Body of pancreas (tissue), 4 donors: ENCODE data around the gene STPG4. TPM values are rescaled to one million over a fixed set of nuclear protein-coding genes. Genes with fewer than 3 reads are reported as not detected.

ENCODE experiments used
- ATAC-seq: fragments of 150-250 bp; one replicate; pipeline ENCODE4 v1.9.1; 2016
- DNase-seq, 4 donors: peaks; one replicate each; pipeline ENCODE4 v3.0.0-alpha.2; 2019
- H3K27ac ChIP-seq, 4 donors: fragments of 200-600 bp; sonication (generic); 1 replicate in 3 of 4; 2 replicates in 1 of 4; pipeline versions ENCODE4 v1.5.1 to v1.6.1; 2016 to 2019; ENCODE audit warnings: mild to moderate bottlenecking in 1 of 4, mixed read lengths in 1 of 4, moderate library complexity in 1 of 4
- H3K27me3 ChIP-seq, 2 donors: fragments of 200-600 bp; sonication (generic); one replicate each; pipeline ENCODE4 v1.6.0; 2016; ENCODE audit warnings: mild to moderate bottlenecking in 1 of 2
- H3K36me3 ChIP-seq, 2 donors: fragments of 200-600 bp; sonication (generic); replicated peaks in 1 of 2; 2 replicates each; pipeline ENCODE4 v1.5.1; 2016; ENCODE audit warnings: low read depth in 2 of 2; ENCODE audit not compliant: insufficient read depth in 1 of 2
- H3K4me1 ChIP-seq: fragments of 200-600 bp; sonication (generic); one replicate; pipeline ENCODE4 v1.6.0; 2016
- H3K4me3 ChIP-seq, 2 donors: fragments of 200-600 bp; sonication (generic); 1 replicate in 1 of 2; 2 replicates in 1 of 2; pipeline ENCODE4 v1.5.1; 2016 to 2019
- H3K9me3 ChIP-seq, 3 donors: fragments of 200-600 bp; sonication (generic); 1 replicate in 2 of 3; 2 replicates in 1 of 3; pipeline ENCODE4 v1.5.1; 2016
- POLR2A ChIP-seq, 3 donors: fragments of 450-650 bp; IDR thresholded peaks; one replicate each; pipeline ENCODE4 v1.6.1; 2016; ENCODE audit warnings: antibody characterized with exemption in 3 of 3, mild to moderate bottlenecking in 2 of 3
- WGBS, 2 donors: methylation state at CpG; one replicate each; pipeline ENCODE4 v1.1.5; 2017; 5-methylcytosine and 5-hydroxymethylcytosine counted together
- intact Hi-C: fragments of 100-400 bp; cut with DNase I; formaldehyde crosslinking; loops from one replicate; pipeline ENCODE4 v1.15.1; 2023
- total RNA-seq, 2 donors: library from RNA; depleted of rRNA; stranded (reverse); fragments of >200 nt; gene quantifications; one replicate each; pipeline ENCODE4 v1.1.0, GENCODE V29; 2016
- TF ChIP-seq, protein P1 (sequence below), 7 experiments: fragments of 450-650 bp in 4 of 7; fragments of 200-600 bp in 3 of 7; sonication (generic) in 3 of 7; IDR thresholded peaks; one replicate each; pipeline ENCODE4 v1.5.1; 2016 to 2019; ENCODE audit warnings: antibody characterized with exemption in 7 of 7

STPG4 gene, protein sequence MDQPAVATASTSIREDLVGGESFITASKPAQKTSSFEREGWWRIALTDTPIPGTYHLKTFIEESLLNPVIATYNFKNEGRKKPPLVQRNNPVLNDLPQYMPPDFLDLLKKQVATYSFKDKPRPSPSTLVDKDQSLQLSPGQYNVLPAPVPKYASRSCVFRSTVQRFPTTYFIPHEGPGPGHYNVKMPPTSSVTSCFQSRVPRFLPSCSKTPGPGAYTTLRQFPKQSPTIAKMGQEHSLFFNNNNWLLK
- total RNA-seq = not detected

DNA sequence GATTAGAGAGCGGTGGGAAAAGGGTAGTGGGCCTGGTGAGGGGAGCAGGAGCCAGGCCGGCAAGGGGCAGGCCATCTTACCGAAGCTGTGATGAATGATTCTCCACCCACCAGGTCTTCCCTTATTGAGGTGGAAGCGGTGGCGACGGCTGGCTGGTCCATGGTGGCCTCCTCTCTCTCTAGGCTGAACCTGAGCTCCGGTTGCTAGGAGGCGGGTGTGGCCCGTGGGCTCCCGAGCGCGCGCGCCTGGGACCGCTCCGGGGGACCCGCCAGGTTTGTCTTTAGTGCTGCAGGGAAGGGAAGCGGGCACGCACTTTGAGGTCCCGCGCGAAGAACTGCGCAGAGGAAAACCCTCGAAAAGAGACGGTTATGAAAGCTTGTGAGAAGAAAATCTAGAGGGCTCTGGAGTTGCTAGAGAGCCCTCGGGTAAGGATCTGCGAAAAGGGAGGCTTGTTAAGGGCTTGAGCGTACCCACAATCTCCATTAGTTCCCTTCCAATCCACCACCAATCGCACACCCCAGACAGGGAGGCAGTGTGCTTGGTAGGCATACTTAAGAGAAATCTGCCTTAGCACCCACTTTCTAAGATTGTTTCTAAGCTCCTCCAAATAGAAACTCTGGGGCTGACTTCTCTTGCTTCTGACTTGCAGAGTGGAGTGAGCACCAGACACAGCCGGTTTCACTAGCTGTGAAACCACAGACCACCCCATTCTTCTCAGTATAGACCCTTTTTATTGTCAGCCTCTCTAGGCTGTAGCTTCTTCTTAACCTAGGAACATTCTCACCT lies at the start of gene STPG4:
TSS of gene STPG4 (minus strand) at position 218 of the 786 bp plus-strand sequence. CDS start at position 161, 57 bp downstream.
- H3K4me1 ChIP-seq = no peaks in the 10 kb centered on the region
- no peak for TF ChIP-seq POLR2A (IDR thresholded peaks at IDR 0.05)
- TF ChIP-seq, protein P1, sequence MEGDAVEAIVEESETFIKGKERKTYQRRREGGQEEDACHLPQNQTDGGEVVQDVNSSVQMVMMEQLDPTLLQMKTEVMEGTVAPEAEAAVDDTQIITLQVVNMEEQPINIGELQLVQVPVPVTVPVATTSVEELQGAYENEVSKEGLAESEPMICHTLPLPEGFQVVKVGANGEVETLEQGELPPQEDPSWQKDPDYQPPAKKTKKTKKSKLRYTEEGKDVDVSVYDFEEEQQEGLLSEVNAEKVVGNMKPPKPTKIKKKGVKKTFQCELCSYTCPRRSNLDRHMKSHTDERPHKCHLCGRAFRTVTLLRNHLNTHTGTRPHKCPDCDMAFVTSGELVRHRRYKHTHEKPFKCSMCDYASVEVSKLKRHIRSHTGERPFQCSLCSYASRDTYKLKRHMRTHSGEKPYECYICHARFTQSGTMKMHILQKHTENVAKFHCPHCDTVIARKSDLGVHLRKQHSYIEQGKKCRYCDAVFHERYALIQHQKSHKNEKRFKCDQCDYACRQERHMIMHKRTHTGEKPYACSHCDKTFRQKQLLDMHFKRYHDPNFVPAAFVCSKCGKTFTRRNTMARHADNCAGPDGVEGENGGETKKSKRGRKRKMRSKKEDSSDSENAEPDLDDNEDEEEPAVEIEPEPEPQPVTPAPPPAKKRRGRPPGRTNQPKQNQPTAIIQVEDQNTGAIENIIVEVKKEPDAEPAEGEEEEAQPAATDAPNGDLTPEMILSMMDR (IDR thresholded peaks at IDR 0.05) = no peak

DNA sequence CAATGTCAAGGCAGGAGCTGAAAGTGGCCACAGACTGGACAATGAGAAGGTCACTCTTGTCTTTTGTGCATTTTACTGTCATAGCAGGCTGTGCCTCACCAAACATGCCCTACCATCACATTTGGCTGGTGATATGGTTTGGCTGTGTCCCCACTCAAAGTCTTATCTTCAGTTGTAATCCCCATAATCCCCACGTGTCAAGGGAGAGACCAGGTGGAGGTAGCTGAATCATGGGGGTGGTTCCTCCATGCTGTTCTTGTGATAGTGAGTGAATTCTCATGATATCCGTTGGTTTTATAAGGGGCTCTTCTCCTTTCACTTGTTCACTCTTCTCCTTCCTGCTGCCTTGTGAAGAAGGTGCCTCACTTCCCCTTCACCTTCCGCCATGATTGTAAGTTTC lies 49.6 kb upstream of the STPG4 start:
- DNase-seq (no peak), ATAC-seq (no peak)
- Histone ChIP-seq H3K4me3 (no peak overlapping the region), H3K27me3 (no peaks in the 10 kb centered on the region), H3K36me3 (no peaks in the 10 kb centered on the region), H3K4me1 (no peaks in the 10 kb centered on the region), H3K9me3 (no peaks in the 10 kb centered on the region), H3K27ac (no peak overlapping the region)
- TF ChIP-seq, protein P1 (IDR thresholded peaks at IDR 0.05) = no peak
- no peak for TF ChIP-seq POLR2A (IDR thresholded peaks at IDR 0.05)
- intact Hi-C loops = no loop called here
- WGBS, 2 donors = 54 to 69% methylated on average over 3 of the region's 3 CpGs

More for the DNA sequence above, at the start of gene STPG4:
- DNase-seq = no peak
- intact Hi-C loops = no loop called here
- Histone ChIP-seq H3K27me3 (no peaks in the 10 kb centered on the region), H3K4me3 (no peak within 1 kb of the TSS), H3K36me3 (peaks cover 0 to 1% of the 10 kb centered on the region in 2 donors), H3K27ac (no peak within 1 kb of the TSS), H3K9me3 (no peaks in the 10 kb centered on the region)
- no peak for ATAC-seq
- 85 to 86% methylated on average over 30 of the region's 30 CpGs for WGBS, 2 donors

DNA sequence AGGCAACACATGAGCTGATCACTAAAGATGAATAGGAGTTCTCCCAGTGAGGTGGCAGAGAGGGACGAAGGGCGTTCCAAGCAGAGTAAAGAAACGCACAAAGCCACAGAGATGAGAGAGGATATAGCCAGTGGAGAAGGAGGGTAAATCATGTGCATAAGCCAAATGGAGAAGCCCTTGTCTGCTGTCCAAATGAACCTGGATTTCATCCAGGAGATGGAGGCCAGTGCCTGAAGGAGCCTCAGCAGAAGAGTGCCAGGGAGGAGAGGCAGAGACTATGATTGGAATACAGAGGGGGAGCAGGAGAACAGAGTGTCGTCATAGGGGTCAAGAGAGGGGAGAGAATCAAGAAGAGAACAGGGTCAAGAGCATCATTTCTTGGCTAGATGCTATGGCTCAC lies 48.9 kb upstream of the STPG4 start:
- intact Hi-C loops = no loop called here
- ATAC-seq = no peak
- WGBS, 2 donors = 85 to 87% methylated on average over 4 of the region's 4 CpGs

DNA sequence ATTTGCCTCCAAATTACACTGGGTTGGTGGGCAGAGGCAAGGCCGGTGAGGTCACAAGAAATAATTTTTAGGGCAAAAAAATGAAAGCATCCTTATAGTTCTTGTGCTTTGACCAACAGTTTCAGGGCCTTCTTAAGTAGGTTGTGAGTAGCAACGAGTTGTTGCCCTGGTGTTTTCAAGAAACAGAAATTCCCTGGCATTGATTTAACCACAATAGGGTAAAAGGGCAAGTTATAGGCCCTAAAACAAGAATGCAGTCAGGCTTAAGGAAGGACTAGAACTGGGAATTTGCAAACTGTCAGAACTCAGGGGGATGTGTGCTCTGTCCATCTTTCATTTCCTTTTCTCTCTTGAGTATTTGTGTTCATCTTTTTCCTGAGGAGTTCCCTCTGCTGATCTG lies 46.1 kb upstream of the STPG4 start:
- Histone ChIP-seq H3K4me3 (no peak overlapping the region), H3K9me3 (no peaks in the 10 kb centered on the region), H3K4me1 (no peaks in the 10 kb centered on the region), H3K36me3 (no peaks in the 10 kb centered on the region), H3K27me3 (no peaks in the 10 kb centered on the region), H3K27ac (no peak overlapping the region)
- 70 to 75% methylated on average over 2 of the region's 2 CpGs for WGBS, 2 donors
- TF ChIP-seq, protein P1 (IDR thresholded peaks at IDR 0.05) = no peak
- no peak for TF ChIP-seq POLR2A (IDR thresholded peaks at IDR 0.05)
- ATAC-seq = no peak
- DNase-seq = no peak
- intact Hi-C loops = no loop called here

More for the DNA sequence above, 48.9 kb upstream of the STPG4 start:
- Histone ChIP-seq H3K9me3 (no peaks in the 10 kb centered on the region), H3K4me1 (no peaks in the 10 kb centered on the region), H3K27me3 (no peaks in the 10 kb centered on the region), H3K36me3 (no peaks in the 10 kb centered on the region), H3K4me3 (no peak overlapping the region), H3K27ac (no peak overlapping the region)
- TF ChIP-seq, protein P1 (IDR thresholded peaks at IDR 0.05) = no peak
- no peak for TF ChIP-seq POLR2A (IDR thresholded peaks at IDR 0.05)
- no peak for DNase-seq
